GM18520 (cell line): ENCODE measurements around the gene MFSD1.

Experiments
- ATAC-seq: cut with Tn5 transposase; IDR thresholded peaks from one replicate; pipeline ENCODE4 v1.9.1; 2021; ENCODE audit not compliant: unreplicated experiment

Gene MFSD1

GRCh38 chr3:158809642-158810041, 7.8 kb downstream of the MFSD1 start:
- ATAC-seq = no peak

- no peak for ATAC-seq
These were observed 9.2 kb downstream of the MFSD1 start for GRCh38 chr3:158810823-158811724.

DNA sequence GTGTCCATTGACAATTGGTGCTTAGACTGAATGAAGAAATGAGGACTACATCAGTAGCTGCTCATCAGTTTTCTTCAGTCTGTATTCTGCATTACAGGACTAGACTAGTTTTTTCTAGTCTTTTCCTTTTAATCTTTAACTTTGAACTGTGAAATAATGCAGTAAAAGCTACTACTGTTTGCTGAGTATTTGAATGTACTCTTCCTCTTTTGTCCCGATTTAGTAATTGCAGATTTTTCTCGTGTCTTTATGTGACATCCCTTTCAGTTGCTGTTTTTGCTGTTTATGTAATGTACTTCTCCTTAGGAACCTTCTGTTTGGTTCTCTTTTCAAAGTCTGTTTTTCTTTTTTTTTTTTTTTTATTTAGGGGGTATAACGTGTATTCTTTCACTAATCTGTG, 17.4 kb downstream of the MFSD1 start:
- ATAC-seq = no peak

DNA sequence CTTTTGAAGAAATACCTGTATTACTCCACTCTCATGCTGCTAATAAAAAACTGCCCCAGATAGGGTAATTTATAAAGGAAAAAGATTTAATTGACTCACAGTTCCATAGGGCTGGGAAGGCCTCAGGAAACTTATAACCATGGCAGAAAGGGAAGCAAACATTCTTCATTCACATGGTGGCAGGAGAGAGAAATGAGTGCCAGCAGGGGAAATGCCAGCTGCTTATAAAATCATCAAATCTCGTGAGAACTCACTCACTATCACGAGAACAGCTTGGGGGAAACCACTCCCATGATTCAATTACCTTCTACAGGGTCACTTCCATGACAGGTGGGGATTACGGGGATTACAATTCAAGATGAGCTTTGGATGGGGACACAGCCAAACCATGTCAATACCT, 18.7 kb downstream of the MFSD1 start:
- no peak for ATAC-seq

DNA sequence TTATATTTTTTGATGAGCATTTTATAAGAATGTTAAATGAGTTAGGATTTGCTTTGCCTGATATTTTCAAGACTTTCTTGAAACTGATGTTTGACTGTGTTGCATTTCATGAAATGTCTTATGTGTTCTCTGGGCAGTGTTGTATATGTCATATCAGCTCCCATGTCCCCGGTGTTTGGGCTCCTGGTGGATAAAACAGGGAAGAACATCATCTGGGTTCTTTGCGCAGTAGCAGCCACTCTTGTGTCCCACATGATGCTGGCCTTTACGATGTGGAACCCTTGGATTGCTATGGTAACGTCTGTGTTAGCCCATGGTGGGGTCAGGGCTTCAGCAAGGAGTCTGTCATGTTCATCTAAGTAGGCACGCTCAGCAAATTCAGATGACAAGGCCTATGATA, 20.0 kb downstream of the MFSD1 start:
- no peak for ATAC-seq

DNA sequence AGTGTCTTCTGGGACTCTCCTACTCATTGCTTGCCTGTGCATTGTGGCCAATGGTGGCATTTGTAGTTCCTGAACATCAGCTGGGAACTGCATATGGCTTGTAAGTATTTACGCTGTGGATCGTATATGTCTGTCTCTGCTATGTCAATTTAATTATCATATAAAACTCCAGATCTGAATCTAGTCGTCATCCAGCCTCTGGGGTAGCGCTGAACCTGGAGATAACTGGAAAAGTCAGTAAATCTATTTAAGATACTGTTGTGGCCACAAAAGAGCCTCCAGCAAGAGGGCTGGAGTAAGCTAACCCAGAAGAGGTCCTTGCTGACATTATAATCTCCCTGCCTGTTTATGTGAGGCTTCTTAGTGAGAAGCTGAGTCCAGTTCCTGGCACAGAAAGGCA, 21.6 kb downstream of the MFSD1 start:
- no peak for ATAC-seq

- no peak for ATAC-seq
These were observed 25.9 kb downstream of the MFSD1 start for GRCh38 chr3:158827773-158828172.

GRCh38 chr3:158830391-158830790, 28.5 kb downstream of the MFSD1 start:
- ATAC-seq = no peak

DNA sequence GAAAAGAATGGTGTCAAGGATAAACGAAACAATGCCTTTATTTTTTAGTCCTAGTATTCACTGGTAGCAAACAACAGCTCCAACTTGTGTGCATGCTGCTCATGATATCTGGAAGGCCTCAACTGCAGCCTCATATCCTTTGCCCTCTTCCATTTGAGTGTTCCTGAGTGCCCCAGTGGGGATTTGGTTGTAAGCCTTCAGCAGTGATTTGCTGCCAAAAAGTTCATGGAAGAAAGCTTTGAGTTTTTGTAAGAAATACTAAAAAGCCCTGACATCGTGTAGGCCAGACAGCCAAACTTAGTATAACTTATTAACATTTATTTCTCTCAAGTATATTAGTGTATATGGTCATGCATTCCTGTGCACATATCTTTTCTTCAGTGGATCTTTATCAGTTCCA, 30.0 kb downstream of the MFSD1 start:
- no peak for ATAC-seq

- no peak for ATAC-seq
These were observed 33.8 kb downstream of the MFSD1 start for GRCh38 chr3:158835631-158836030.

GRCh38 chr3:158836312-158836711, 34.5 kb downstream of the MFSD1 start:
- no peak for ATAC-seq

- ATAC-seq = no peak
These were observed 35.4 kb downstream of the MFSD1 start for GRCh38 chr3:158837240-158837639.

DNA sequence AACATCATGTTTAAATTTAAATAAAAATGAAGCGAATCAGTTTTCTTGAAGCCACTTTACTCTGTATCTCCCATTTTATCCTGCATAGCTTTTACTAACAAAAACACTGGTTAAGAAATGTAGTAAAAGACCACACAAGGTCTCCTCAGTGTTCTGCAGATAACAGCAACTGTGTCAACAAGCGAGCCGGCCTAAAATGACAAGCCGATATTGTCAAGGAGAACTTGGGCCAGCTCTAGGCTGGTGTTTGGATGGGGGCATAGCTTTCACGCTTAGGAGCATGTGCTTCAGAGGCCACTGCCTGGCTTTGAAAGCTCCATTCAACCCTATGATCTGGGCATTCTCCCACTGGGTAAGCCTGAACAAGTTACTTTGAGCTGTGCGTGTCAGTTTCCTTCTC, 38.1 kb downstream of the MFSD1 start:
- no peak for ATAC-seq

GRCh38 chr3:158841387-158841786, 39.5 kb downstream of the MFSD1 start:
- no peak for ATAC-seq

GRCh38 chr3:158842976-158843375, 41.1 kb downstream of the MFSD1 start:
- no peak for ATAC-seq

- ATAC-seq = no peak
These were observed 44.0 kb downstream of the MFSD1 start for GRCh38 chr3:158845765-158846350.

DNA sequence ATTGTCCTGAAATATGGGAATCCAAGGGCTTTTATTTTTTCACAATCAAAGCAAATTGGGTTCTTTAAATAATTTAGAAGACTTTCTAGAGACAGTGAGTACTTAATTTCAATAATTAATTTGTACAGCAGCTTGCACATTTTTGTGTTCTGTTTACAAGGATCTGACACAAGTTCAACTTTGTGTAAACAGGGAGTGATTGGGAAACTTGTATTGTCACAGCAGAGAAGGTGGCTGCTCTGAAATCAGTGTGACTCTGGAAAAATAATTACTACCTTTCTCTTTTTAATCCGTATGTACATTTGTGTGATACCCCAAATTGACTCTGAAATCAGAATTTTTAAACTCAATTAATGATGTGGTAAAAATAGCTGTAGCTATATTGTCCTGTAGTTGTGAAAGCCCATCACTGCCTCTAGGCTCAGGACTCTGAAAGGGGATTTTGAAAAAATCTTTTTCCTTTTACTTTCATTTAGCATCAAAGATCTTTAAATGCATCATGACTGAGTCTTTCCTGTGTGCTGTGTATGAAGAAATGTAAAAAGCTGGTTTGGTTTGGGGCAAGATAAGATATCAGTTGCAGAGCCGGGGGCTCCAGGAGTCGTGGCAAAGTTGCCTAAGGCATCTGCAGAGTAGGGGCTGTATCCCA, 45.1 kb downstream of the MFSD1 start:
- peak; percentile 97 for ATAC-seq

DNA sequence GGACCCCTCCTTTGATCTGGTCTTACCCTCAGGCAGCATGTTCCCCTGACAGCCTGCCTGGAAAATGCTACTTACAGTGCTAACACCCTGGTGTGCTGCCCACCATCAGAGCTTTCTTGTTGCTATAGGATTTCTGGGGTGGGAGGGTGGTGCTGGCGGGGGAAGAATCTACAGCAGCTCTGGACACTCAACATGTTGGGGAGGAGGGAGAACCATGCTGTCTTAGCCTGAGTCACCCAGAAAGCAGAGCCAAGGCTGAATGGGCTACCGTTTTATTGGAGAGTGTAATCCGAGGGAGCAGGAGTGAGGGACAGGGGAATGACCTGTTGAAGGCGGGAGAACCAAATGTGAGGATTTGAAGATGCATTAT, 45.6 kb downstream of the MFSD1 start:
- peak; percentile 12 for ATAC-seq

- no peak for ATAC-seq
These were observed 46.0 kb downstream of the MFSD1 start for GRCh38 chr3:158847885-158848284.

DNA sequence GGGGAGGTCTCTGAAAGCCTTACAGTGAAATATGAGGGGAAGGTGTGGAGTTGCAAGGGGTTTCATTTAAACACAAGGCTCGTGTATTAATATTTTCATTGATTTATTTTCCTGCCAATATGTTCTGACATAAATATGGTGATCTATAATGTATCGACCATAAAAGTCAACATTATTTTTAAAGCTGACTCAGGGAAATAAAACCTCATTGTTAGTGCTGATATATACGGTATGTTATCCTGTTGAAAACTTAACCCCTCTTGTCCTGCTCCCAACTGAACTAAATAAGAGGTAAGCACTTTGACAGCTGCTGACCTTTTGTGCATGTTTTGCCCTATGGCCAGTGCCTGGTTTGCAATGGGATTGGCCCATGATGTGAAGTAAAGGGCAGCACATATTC, 47.9 kb downstream of the MFSD1 start:
- no peak for ATAC-seq

DNA sequence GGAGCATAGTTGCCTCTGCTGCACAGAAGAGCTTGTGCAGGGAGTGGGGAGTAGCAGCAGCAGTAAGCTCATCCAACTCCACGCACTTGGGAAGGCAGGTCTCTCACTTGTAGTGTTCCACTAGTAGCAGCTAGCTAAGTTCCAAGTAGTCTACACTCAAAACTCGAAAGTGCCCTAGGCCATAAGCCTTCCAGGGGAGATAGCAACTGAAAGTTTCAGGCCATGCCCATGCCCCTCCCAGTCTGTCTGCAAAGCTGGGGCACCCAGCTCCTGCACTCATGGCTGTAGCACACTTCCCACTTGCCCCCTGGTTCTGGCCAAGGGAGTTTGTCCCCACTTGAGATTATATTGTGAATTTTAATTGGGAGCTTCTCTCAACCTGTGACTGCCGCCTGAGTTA, 57.5 kb downstream of the MFSD1 start:
- ATAC-seq = no peak

DNA sequence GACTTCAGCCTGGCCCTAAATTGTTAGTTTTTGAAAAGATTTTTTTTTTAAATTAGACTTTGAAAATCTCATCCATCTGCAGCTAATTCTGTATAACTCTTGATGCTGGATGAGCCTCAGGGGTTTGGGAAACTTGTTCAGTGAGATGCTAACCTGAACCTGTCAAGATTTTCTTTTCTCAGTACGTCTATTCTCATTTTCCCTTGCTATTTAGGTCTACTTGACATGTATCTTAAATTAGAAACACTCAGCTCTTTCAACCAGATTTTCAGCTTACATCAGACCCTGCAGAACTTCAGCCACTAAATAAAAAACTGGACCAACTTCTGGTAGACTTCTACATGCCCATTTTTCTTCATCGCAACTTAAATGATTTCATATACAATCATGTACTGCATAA, 61.4 kb downstream of the MFSD1 start:
- ATAC-seq = no peak
